HEK293 (cell line): ENCODE measurements around the gene TNFSF13.
A peak's percentile ranks its signal among the peaks of the same experiment; 100 is the strongest.

Experiments
- CTCF ChIA-PET: fragments of 350-600 bp; formaldehyde crosslinking; extraction: SDS; loops from one replicate; lab custom pipeline; 2021; ENCODE audit warnings: antibody characterized with exemption; lab: Yijun Ruan, JAX
- POLR2A ChIA-PET: fragments of 300-600 bp; formaldehyde crosslinking; extraction: SDS; loops from one replicate; lab custom pipeline; 2020; ENCODE audit warnings: antibody characterized with exemption, inconsistent platforms; lab: Yijun Ruan, JAX
- H3K27ac ChIP-seq: fragments of 200-500 bp; sonication (Bioruptor generic); 2 replicates; pipeline ENCODE4 v1.5.1; 2014; ENCODE audit warnings: low read depth, low read length, control low read depth, inconsistent platforms; ENCODE audit errors: extremely low read depth
- H3K36me3 ChIP-seq, 2 experiments: fragments of 200-500 bp in 1 of 2; sonication (Bioruptor generic) in 1 of 2; 1 replicate in 1 of 2; 2 replicates in 1 of 2; pipeline ENCODE4 v1.5.1; 2014 to 2017; ENCODE audit warnings: inconsistent platforms in 2 of 2, low read length in 2 of 2; ENCODE audit not compliant: control insufficient read depth in 2 of 2, insufficient read depth in 1 of 2
- H3K4me1 ChIP-seq: fragments of 200-500 bp; sonication (Bioruptor generic); 2 replicates; pipeline ENCODE4 v1.5.1; 2014; ENCODE audit warnings: mild to moderate bottlenecking, low read length, inconsistent platforms; ENCODE audit not compliant: control insufficient read depth, insufficient read depth
- H3K4me3 ChIP-seq: 2 replicates; pipeline ENCODE4 v1.5.1; 2011; ENCODE audit warnings: low read depth, mild to moderate bottlenecking, control low read depth, low read length, moderate library complexity
- H3K9me3 ChIP-seq: fragments of 200-500 bp; sonication (Bioruptor generic); 2 replicates; pipeline ENCODE4 v1.5.1; 2014; ENCODE audit warnings: low read depth, low read length, inconsistent platforms; ENCODE audit not compliant: control insufficient read depth, insufficient read depth
- EGR2 ChIP-seq: fragments of 450-650 bp; formaldehyde crosslinking; IDR thresholded peaks from 2 replicates; pipeline ENCODE4 v1.5.1; 2016; ENCODE audit warnings: low read depth, missing biosample characterization, missing genetic modification characterization
- GLIS2 ChIP-seq: fragments of 450-650 bp; formaldehyde crosslinking; IDR thresholded peaks from 2 replicates; pipeline ENCODE4 v1.5.1; 2016; ENCODE audit warnings: missing biosample characterization, missing genetic modification characterization
- ZNF112 ChIP-seq: fragments of 450-650 bp; formaldehyde crosslinking; IDR thresholded peaks from 2 replicates; pipeline ENCODE4 v1.5.0; 2017; ENCODE audit warnings: missing biosample characterization, missing genetic modification characterization
- ZNF121 ChIP-seq: fragments of 450-650 bp; formaldehyde crosslinking; IDR thresholded peaks from 2 replicates; pipeline ENCODE4 v1.5.1; 2016; ENCODE audit warnings: missing biosample characterization, missing genetic modification characterization
- ZNF18 ChIP-seq: fragments of 450-650 bp; formaldehyde crosslinking; IDR thresholded peaks from 2 replicates; pipeline ENCODE4 v1.5.1; 2016; ENCODE audit warnings: missing biosample characterization, missing genetic modification characterization
- ZNF2 ChIP-seq: fragments of 450-650 bp; formaldehyde crosslinking; IDR thresholded peaks from 2 replicates; pipeline ENCODE4 v1.5.1; 2016; ENCODE audit warnings: missing biosample characterization, missing genetic modification characterization
- ZNF366 ChIP-seq: fragments of 450-650 bp; formaldehyde crosslinking; conservative IDR thresholded peaks from 2 replicates; pipeline ENCODE4 v1.5.1; 2016; ENCODE audit warnings: missing biosample characterization, missing genetic modification characterization
- ZNF560 ChIP-seq: fragments of 450-650 bp; formaldehyde crosslinking; IDR thresholded peaks from 2 replicates; pipeline ENCODE4 v1.5.1; 2017; ENCODE audit warnings: missing biosample characterization, missing genetic modification characterization, borderline replicate concordance
- ZNF561 ChIP-seq: fragments of 450-650 bp; IDR thresholded peaks from 2 replicates; pipeline ENCODE4 v1.5.1; 2018; ENCODE audit warnings: missing biosample characterization, missing genetic modification characterization, borderline replicate concordance
- ZNF645 ChIP-seq: fragments of 450-650 bp; formaldehyde crosslinking; IDR thresholded peaks from 2 replicates; pipeline ENCODE4; 2016; ENCODE audit warnings: missing biosample characterization, missing genetic modification characterization
- ZNF658 ChIP-seq: fragments of 450-650 bp; formaldehyde crosslinking; IDR thresholded peaks from 2 replicates; pipeline ENCODE4; 2016; ENCODE audit warnings: missing biosample characterization, missing genetic modification characterization
- ZNF704 ChIP-seq: fragments of 450-650 bp; formaldehyde crosslinking; IDR thresholded peaks from 2 replicates; pipeline ENCODE4 v1.5.1; 2016; ENCODE audit warnings: missing biosample characterization, missing genetic modification characterization
- ZXDB ChIP-seq: fragments of 450-650 bp; formaldehyde crosslinking; IDR thresholded peaks from 2 replicates; pipeline ENCODE4 v1.5.1; 2016; ENCODE audit warnings: missing biosample characterization, missing genetic modification characterization
- TF ChIP-seq, protein P1 (sequence below): fragments of 450-650 bp; formaldehyde crosslinking; conservative IDR thresholded peaks from 2 replicates; pipeline ENCODE4 v1.5.1; 2016; ENCODE audit warnings: low read depth, missing biosample characterization, missing genetic modification characterization
- TF ChIP-seq, protein P2 (sequence below): fragments of 450-650 bp; formaldehyde crosslinking; IDR thresholded peaks from 2 replicates; pipeline ENCODE4 v1.5.1; 2016; ENCODE audit warnings: missing biosample characterization, missing genetic modification characterization
- TF ChIP-seq, protein P3 (sequence below): fragments of 450-650 bp; formaldehyde crosslinking; IDR thresholded peaks from 2 replicates; pipeline ENCODE4 v1.5.1; 2016; ENCODE audit warnings: missing biosample characterization, missing genetic modification characterization, borderline replicate concordance

TNFSF13 gene

GRCh38 chr17:7548585-7549400, 9.8 kb upstream of the TNFSF13 start, which contains the start of gene TNFSF12 (continued):
- TF ChIP-seq ZNF112 (tag by site-specific recombination) (no peak), ZNF2 (tag by site-specific recombination) (no peak), ZNF561 (tag by site-specific recombination) (peak; percentile 49; the same call in 1 of the 2 replicates)

- no peak overlapping the region; the same call in 1 of the 2 replicates for H3K27ac ChIP-seq
- H3K4me3 ChIP-seq = peak overlapping the region; percentile 52
- no peaks in the 10 kb centered on the region for H3K36me3 ChIP-seq
- ChIA-PET CTCF (interaction anchor here (0.6 to 6.2 kb wide), 2 partner anchors 11 to 66 kb away, joined by 3 to 60 read pairs; partner anchors contain the start of genes POLR2A and SENP3), POLR2A (interaction anchor here (1.1 kb wide), 1 partner anchor 11 kb away, joined by 6 read pairs; no protein-coding TSS in a partner anchor)
- H3K4me1 ChIP-seq = peaks cover 3% of the 10 kb centered on the region; the same call in 1 of the 2 replicates
- H3K9me3 ChIP-seq = no peaks in the 10 kb centered on the region
- TF ChIP-seq ZNF658 = no peak
- no peak for TF ChIP-seq ZXDB (tag by site-specific recombination)
- TF ChIP-seq ZNF121 (tag by site-specific recombination) = no peak
- TF ChIP-seq, protein P1, sequence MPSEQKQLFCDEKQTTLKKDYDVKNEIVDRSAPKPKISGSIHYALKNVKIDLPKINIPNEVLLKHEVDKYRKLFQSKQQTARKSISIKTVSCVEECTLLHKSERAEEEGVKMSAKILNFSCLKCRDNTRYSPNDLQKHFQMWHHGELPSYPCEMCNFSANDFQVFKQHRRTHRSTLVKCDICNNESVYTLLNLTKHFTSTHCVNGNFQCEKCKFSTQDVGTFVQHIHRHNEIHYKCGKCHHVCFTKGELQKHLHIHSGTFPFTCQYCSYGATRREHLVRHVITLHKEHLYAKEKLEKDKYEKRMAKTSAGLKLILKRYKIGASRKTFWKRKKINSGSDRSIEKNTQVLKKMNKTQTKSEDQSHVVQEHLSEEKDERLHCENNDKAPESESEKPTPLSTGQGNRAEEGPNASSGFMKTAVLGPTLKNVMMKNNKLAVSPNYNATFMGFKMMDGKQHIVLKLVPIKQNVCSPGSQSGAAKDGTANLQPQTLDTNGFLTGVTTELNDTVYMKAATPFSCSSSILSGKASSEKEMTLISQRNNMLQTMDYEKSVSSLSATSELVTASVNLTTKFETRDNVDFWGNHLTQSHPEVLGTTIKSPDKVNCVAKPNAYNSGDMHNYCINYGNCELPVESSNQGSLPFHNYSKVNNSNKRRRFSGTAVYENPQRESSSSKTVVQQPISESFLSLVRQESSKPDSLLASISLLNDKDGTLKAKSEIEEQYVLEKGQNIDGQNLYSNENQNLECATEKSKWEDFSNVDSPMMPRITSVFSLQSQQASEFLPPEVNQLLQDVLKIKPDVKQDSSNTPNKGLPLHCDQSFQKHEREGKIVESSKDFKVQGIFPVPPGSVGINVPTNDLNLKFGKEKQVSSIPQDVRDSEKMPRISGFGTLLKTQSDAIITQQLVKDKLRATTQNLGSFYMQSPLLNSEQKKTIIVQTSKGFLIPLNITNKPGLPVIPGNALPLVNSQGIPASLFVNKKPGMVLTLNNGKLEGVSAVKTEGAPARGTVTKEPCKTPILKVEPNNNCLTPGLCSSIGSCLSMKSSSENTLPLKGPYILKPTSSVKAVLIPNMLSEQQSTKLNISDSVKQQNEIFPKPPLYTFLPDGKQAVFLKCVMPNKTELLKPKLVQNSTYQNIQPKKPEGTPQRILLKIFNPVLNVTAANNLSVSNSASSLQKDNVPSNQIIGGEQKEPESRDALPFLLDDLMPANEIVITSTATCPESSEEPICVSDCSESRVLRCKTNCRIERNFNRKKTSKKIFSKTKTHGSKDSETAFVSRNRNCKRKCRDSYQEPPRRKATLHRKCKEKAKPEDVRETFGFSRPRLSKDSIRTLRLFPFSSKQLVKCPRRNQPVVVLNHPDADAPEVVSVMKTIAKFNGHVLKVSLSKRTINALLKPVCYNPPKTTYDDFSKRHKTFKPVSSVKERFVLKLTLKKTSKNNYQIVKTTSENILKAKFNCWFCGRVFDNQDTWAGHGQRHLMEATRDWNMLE (tag by site-specific recombination) = no peak
- no peak for TF ChIP-seq ZNF560 (tag by site-specific recombination)
- 0 out of 2 replicates have a peak, but pooled peaks have one; percentile 20 for TF ChIP-seq ZNF366 (tag by site-specific recombination)
- TF ChIP-seq ZNF645 (tag by site-specific recombination) = no peak
- TF ChIP-seq ZNF18 (tag by site-specific recombination) = peak; percentile 61
- peak; percentile 72 for TF ChIP-seq EGR2
- TF ChIP-seq, protein P2, sequence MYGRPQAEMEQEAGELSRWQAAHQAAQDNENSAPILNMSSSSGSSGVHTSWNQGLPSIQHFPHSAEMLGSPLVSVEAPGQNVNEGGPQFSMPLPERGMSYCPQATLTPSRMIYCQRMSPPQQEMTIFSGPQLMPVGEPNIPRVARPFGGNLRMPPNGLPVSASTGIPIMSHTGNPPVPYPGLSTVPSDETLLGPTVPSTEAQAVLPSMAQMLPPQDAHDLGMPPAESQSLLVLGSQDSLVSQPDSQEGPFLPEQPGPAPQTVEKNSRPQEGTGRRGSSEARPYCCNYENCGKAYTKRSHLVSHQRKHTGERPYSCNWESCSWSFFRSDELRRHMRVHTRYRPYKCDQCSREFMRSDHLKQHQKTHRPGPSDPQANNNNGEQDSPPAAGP (tag by site-specific recombination) = peak; percentile 15; the same call in 1 of the 2 replicates
- TF ChIP-seq, protein P3, sequence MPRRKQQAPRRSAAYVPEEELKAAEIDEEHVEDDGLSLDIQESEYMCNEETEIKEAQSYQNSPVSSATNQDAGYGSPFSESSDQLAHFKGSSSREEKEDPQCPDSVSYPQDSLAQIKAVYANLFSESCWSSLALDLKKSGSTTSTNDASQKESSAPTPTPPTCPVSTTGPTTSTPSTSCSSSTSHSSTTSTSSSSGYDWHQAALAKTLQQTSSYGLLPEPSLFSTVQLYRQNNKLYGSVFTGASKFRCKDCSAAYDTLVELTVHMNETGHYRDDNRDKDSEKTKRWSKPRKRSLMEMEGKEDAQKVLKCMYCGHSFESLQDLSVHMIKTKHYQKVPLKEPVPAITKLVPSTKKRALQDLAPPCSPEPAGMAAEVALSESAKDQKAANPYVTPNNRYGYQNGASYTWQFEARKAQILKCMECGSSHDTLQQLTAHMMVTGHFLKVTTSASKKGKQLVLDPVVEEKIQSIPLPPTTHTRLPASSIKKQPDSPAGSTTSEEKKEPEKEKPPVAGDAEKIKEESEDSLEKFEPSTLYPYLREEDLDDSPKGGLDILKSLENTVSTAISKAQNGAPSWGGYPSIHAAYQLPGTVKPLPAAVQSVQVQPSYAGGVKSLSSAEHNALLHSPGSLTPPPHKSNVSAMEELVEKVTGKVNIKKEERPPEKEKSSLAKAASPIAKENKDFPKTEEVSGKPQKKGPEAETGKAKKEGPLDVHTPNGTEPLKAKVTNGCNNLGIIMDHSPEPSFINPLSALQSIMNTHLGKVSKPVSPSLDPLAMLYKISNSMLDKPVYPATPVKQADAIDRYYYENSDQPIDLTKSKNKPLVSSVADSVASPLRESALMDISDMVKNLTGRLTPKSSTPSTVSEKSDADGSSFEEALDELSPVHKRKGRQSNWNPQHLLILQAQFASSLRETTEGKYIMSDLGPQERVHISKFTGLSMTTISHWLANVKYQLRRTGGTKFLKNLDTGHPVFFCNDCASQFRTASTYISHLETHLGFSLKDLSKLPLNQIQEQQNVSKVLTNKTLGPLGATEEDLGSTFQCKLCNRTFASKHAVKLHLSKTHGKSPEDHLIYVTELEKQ = no peak
- TF ChIP-seq ZNF704 = no peak
- TF ChIP-seq GLIS2 (tag by site-specific recombination) = no peak
These were observed 9.0 kb upstream of the TNFSF13 start for GRCh38 chr17:7549401-7550055.
